Measurements from ENCODE around the gene PDE7B.

The PDE7B gene

DNA sequence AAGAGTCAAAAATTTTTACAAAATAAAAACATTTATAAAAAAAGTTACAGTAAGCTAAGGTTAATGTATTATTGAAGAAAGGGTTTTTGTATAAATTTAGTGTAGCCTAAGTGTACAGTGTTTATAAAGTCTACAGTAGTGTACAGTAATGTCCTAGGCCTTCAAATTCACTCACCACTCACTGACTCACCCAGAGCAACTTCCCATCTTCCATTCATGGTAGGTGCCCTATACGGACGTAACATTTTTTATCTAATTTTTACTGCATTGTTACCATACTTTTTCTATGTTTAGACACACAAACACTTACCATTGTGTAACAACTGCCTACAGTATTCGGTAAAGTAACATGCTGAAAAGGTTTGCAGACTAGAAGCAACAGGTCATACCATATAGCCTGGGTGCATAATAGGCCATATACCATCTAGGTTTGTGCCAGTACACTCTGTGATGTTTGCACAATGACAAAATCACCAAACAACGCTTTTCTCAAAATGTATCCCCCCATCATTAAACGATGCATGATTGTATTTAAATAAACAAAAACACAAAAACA, 392.6 kb downstream of the PDE7B start:
- DNase-seq (ENCODE audit: low read depth) = no peak

All from GM04504 (cell line).